ENCODE data around the gene SORBS2.

The SORBS2 gene

GRCh38 chr4:185847352-185848097 is 35.5 kb upstream of the SORBS2 start:
- POLR2A ChIA-PET (ENCODE audit: low non-redundant PET): no interaction called here
- H3K27ac ChIP-seq: peak overlapping the region; percentile 89
- DNase-seq (ENCODE audit: low spot score): peak; percentile 82
- CTCF ChIA-PET: interaction anchor here (0.6 to 0.7 kb wide), 2 partner anchors 95 to 174 kb away, joined by 3 to 4 read pairs; no protein-coding TSS in a partner anchor
- no peak for TF ChIP-seq CTCF (conservative IDR thresholded peaks at IDR 0.05; ENCODE audit: low read depth)

- no peak for TF ChIP-seq CTCF (conservative IDR thresholded peaks at IDR 0.05; ENCODE audit: low read depth)
- DNase-seq (ENCODE audit: low spot score): no peak
- CTCF ChIA-PET: no interaction called here
- no peak overlapping the region for H3K27ac ChIP-seq
- POLR2A ChIA-PET (ENCODE audit: low non-redundant PET): no interaction called here
These were observed 34.6 kb upstream of the SORBS2 start for GRCh38 chr4:185846505-185847150.

GRCh38 chr4:185845966-185846365 is 34.0 kb upstream of the SORBS2 start:
- POLR2A ChIA-PET (ENCODE audit: low non-redundant PET): no interaction called here
- no peak for DNase-seq (ENCODE audit: low spot score)
- TF ChIP-seq CTCF (conservative IDR thresholded peaks at IDR 0.05; ENCODE audit: low read depth): no peak
- CTCF ChIA-PET: no interaction called here
- H3K27ac ChIP-seq: no peak overlapping the region

GRCh38 chr4:185841451-185841850 is 29.5 kb upstream of the SORBS2 start:
- ChIA-PET CTCF (no interaction called here), POLR2A (ENCODE audit: low non-redundant PET) (no interaction called here)
- no peak for DNase-seq (ENCODE audit: low spot score)
- H3K27ac ChIP-seq: no peak overlapping the region
- TF ChIP-seq CTCF (conservative IDR thresholded peaks at IDR 0.05; ENCODE audit: low read depth): no peak

GRCh38 chr4:185840953-185841352 is 29.0 kb upstream of the SORBS2 start:
- H3K27ac ChIP-seq: no peak overlapping the region
- no peak for TF ChIP-seq CTCF (conservative IDR thresholded peaks at IDR 0.05; ENCODE audit: low read depth)
- POLR2A ChIA-PET (ENCODE audit: low non-redundant PET): no interaction called here
- CTCF ChIA-PET: no interaction called here
- no peak for DNase-seq (ENCODE audit: low spot score)

- peak overlapping the region; percentile 89 for H3K27ac ChIP-seq
- TF ChIP-seq CTCF (conservative IDR thresholded peaks at IDR 0.05; ENCODE audit: low read depth): no peak
- ChIA-PET CTCF (no interaction called here), POLR2A (ENCODE audit: low non-redundant PET) (no interaction called here)
- no peak for DNase-seq (ENCODE audit: low spot score)
These were observed 28.2 kb upstream of the SORBS2 start for GRCh38 chr4:185840201-185840600.
